Measurements from ENCODE around the gene ANXA5. TPM values are rescaled to one million over a fixed set of nuclear protein-coding genes. Genes with fewer than 3 reads are reported as not detected.

Gene ANXA5
- total and polyA plus RNA-seq, 2 of the 4 experiments (the other 2 are of a cell fraction) = 780 to 1,448 TPM

- no TSS peak for BruUV-seq (replicated peaks)
Measured at GRCh38 chr4:121684561-121684960, 12.2 kb downstream of the ANXA5 start.

More at GRCh38 chr4:121684561-121684960, 12.2 kb downstream of the ANXA5 start:
- H2AFZ ChIP-seq (replicated peaks; ENCODE audit: low read length, poor library complexity) = no peak overlapping the region
- peak overlapping the region; percentile 51 for H2BK5ac ChIP-seq (ENCODE audit: low read depth, low read length, poor library complexity, severe bottlenecking)
- no peak for TF ChIP-seq USF2 (IDR thresholded peaks at IDR 0.05; ENCODE audit: low read depth, low read length)
- TF ChIP-seq NFE2L2 (IDR thresholded peaks at IDR 0.05; ENCODE audit: low read depth, low read length) = no peak
- no peak for TF ChIP-seq RAD21 (IDR thresholded peaks at IDR 0.05; ENCODE audit: low read length)
- TF ChIP-seq MAZ (IDR thresholded peaks at IDR 0.05; ENCODE audit: borderline replicate concordance, low read depth, low read length) = no peak
- no peak for TF ChIP-seq POLR2A (IDR thresholded peaks at IDR 0.05; ENCODE audit: low read depth, low read length)
- no peak for TF ChIP-seq BHLHE40 (IDR thresholded peaks at IDR 0.05; ENCODE audit: low read depth, low read length)
- TF ChIP-seq MXI1 (IDR thresholded peaks at IDR 0.05; ENCODE audit: borderline replicate concordance, low read depth, low read length) = no peak
- no peak overlapping the region for H3K4me2 ChIP-seq (ENCODE audit: low read depth, low read length)
- no peak for ATAC-seq (ENCODE audit: low read depth)
- H4K8ac ChIP-seq (ENCODE audit: low read depth in 2 of 2, low read length in 2 of 2) = no peak overlapping the region
- no peak overlapping the region for H3K4me3 ChIP-seq (ENCODE audit: insufficient read depth, low read depth, low read length)
- H2AK9ac ChIP-seq (replicated peaks; ENCODE audit: low read depth, low read length, poor library complexity) = no peak overlapping the region
- H2BK120ac ChIP-seq (ENCODE audit: low read depth, low read length) = no peak overlapping the region
- no peak overlapping the region for H3K56ac ChIP-seq (ENCODE audit: extremely low read depth, insufficient read depth, low read length)
- H3K9me1 ChIP-seq (ENCODE audit: insufficient read depth, low read length) = peaks cover 30% of the 10 kb centered on the region
- no peak overlapping the region for H4K91ac ChIP-seq (ENCODE audit: insufficient read depth, low read depth, low read length)
- H4K20me1 ChIP-seq (ENCODE audit: insufficient read depth, low read length) = peaks cover 77% of the 10 kb centered on the region
- H3K14ac ChIP-seq (replicated peaks; ENCODE audit: low read depth, low read length) = no peak overlapping the region
- dilution Hi-C loops (cut with HindIII; ENCODE audit: low sequenced_read_pairs, unreplicated experiment) (no loop called here), intact Hi-C loops (cut with micrococcal nuclease) (loop anchor here (5.0 kb wide), 1 partner anchor 118 kb away; the partner anchor contains the start of gene EXOSC9), in situ Hi-C loops (cut with MboI; ENCODE audit: low sequenced_read_pairs) (loop anchor here (10.0 kb wide), 1 partner anchor 120 kb away; the partner anchor contains the start of gene EXOSC9)
- H2BK15ac ChIP-seq (ENCODE audit: low read depth, low read length) = no peak overlapping the region
- no peak overlapping the region for H3K18ac ChIP-seq (ENCODE audit: low read depth, low read length)
- ChIA-PET POLR2A (ENCODE audit: unreplicated experiment) (no interaction called here), CTCF (no interaction called here)
- H3K9ac ChIP-seq (ENCODE audit: low read depth, low read length) = no peak overlapping the region
- H3K23ac ChIP-seq (ENCODE audit: low read depth, low read length) = 0 out of 2 replicates have a peak overlapping the region, but pooled peaks have one; percentile 41
- H3K79me1 ChIP-seq (ENCODE audit: low read depth in 1 of 2, low read length in 2 of 2) = peaks cover 16 to 56% of the 10 kb centered on the region in 2 experiments
- H2BK20ac ChIP-seq (ENCODE audit: low read depth, low read length) = no peak overlapping the region
- H3K4ac ChIP-seq (ENCODE audit: low read depth, low read length) = no peak overlapping the region
- H2AK5ac ChIP-seq (ENCODE audit: low read depth, low read length) = no peak overlapping the region
- DNase-seq = no peak
- 92% methylated on average over 2 of the region's 8 CpGs; no CpG with 5 or more reads in 1 of the 2 experiments for WGBS, 2 experiments (ENCODE audit: extremely low coverage in 2 of 2, insufficient read length in 1 of 2)
- peaks cover 33% of the 10 kb centered on the region for H3K4me1 ChIP-seq (ENCODE audit: control insufficient read depth, insufficient read depth, low read length)
- no peak overlapping the region for H3K27ac ChIP-seq (ENCODE audit: insufficient read depth, low read length)
- H3K36me3 ChIP-seq (ENCODE audit: control insufficient read depth, insufficient read depth, low read length) = peaks cover 46% of the 10 kb centered on the region
- H3K9me3 ChIP-seq (ENCODE audit: control insufficient read depth, insufficient read depth, low read length) = no peaks in the 10 kb centered on the region
- no peaks in the 10 kb centered on the region for H3K27me3 ChIP-seq (ENCODE audit: control insufficient read depth, insufficient read depth, low read length)
- H4K5ac ChIP-seq (ENCODE audit: low read depth, low read length) = no peak overlapping the region
